Mucosa of rectum (tissue), 2 donors: ENCODE results near the gene SMS.

Experiments
- H3K27ac ChIP-seq, 2 donors: one replicate each; pipeline ENCODE4 v1.7.0; 2013; ENCODE audit warnings: inconsistent platforms in 2 of 2, low read depth in 2 of 2, low read length in 2 of 2
- H3K27me3 ChIP-seq, 2 donors: one replicate each; pipeline ENCODE4 v1.7.0; 2013; ENCODE audit warnings: low read length in 2 of 2; ENCODE audit not compliant: control insufficient read depth in 2 of 2, insufficient read depth in 2 of 2
- H3K36me3 ChIP-seq, 2 donors: one replicate each; pipeline ENCODE4 v1.7.0; 2013; ENCODE audit warnings: low read length in 2 of 2; ENCODE audit not compliant: control insufficient read depth in 2 of 2, insufficient read depth in 2 of 2
- H3K4me1 ChIP-seq, 2 donors: one replicate each; pipeline ENCODE4 v1.7.0; 2013; ENCODE audit warnings: low read length in 2 of 2, mild to moderate bottlenecking in 1 of 2; ENCODE audit not compliant: control insufficient read depth in 2 of 2, insufficient read depth in 2 of 2
- H3K4me3 ChIP-seq, 2 donors: one replicate each; pipeline ENCODE4 v1.7.0; 2013; ENCODE audit warnings: low read length in 2 of 2
- H3K9ac ChIP-seq, 2 donors: one replicate each; pipeline ENCODE4 v1.7.0; 2013; ENCODE audit warnings: low read length in 2 of 2, low read depth in 1 of 2, mild to moderate bottlenecking in 1 of 2
- H3K9me3 ChIP-seq, 2 donors: one replicate each; pipeline ENCODE4 v1.7.0; 2013; ENCODE audit warnings: low read length in 2 of 2; ENCODE audit not compliant: control insufficient read depth in 2 of 2
- donor health status: healthy.
- donor health status: Normal muscosa, but diverticular disease.

SMS gene

GRCh38 chrX:21940356-21940829 is at the start of gene SMS:
TSS of gene SMS (plus strand) at chrX:21940709. CDS start at chrX:21940825, 116 bp downstream.
- Histone ChIP-seq H3K9ac (peak within 1 kb of the TSS; percentile 63 to 65), H3K27me3 (no peaks in the 10 kb centered on the region), H3K9me3 (no peaks in the 10 kb centered on the region), H3K4me1 (peaks cover 0 to 6% of the 10 kb centered on the region in 2 donors), H3K4me3 (peak within 1 kb of the TSS; percentile 61 to 66), H3K36me3 (no peaks in the 10 kb centered on the region), H3K27ac (peak within 1 kb of the TSS; percentile 64 to 68)

GRCh38 chrX:21905313-21905712 is 35.2 kb upstream of the SMS start:
- Histone ChIP-seq H3K27me3 (no peaks in the 10 kb centered on the region), H3K27ac (no peak overlapping the region), H3K9ac (no peak overlapping the region), H3K9me3 (no peaks in the 10 kb centered on the region), H3K4me3 (no peak overlapping the region), H3K36me3 (no peaks in the 10 kb centered on the region), H3K4me1 (no peaks in the 10 kb centered on the region)

- H3K9me3 ChIP-seq, result no peaks in the 10 kb centered on the region
- no peaks in the 10 kb centered on the region for H3K4me1 ChIP-seq
- H3K36me3 ChIP-seq, result no peaks in the 10 kb centered on the region
- H3K27ac ChIP-seq, result no peak overlapping the region
- H3K9ac ChIP-seq, result no peak overlapping the region
- no peaks in the 10 kb centered on the region for H3K27me3 ChIP-seq
- no peak overlapping the region for H3K4me3 ChIP-seq
Measured at GRCh38 chrX:21905953-21906352, 34.6 kb upstream of the SMS start.

GRCh38 chrX:21907260-21907659 is 33.2 kb upstream of the SMS start:
- Histone ChIP-seq H3K9ac (no peak overlapping the region), H3K4me1 (no peaks in the 10 kb centered on the region), H3K4me3 (no peak overlapping the region), H3K9me3 (no peaks in the 10 kb centered on the region), H3K36me3 (no peaks in the 10 kb centered on the region), H3K27ac (no peak overlapping the region), H3K27me3 (no peaks in the 10 kb centered on the region)

GRCh38 chrX:21911481-21911880 is 29.0 kb upstream of the SMS start:
- no peaks in the 10 kb centered on the region for H3K4me1 ChIP-seq
- no peak overlapping the region for H3K9ac ChIP-seq
- no peaks in the 10 kb centered on the region for H3K9me3 ChIP-seq
- H3K36me3 ChIP-seq, result no peaks in the 10 kb centered on the region
- no peak overlapping the region for H3K27ac ChIP-seq
- H3K4me3 ChIP-seq, result no peak overlapping the region
- H3K27me3 ChIP-seq, result no peaks in the 10 kb centered on the region

GRCh38 chrX:21912220-21912619 is 28.3 kb upstream of the SMS start:
- no peaks in the 10 kb centered on the region for H3K36me3 ChIP-seq
- H3K4me1 ChIP-seq, result no peaks in the 10 kb centered on the region
- no peaks in the 10 kb centered on the region for H3K9me3 ChIP-seq
- H3K4me3 ChIP-seq, result no peak overlapping the region
- no peak overlapping the region for H3K9ac ChIP-seq
- no peak overlapping the region for H3K27ac ChIP-seq
- no peaks in the 10 kb centered on the region for H3K27me3 ChIP-seq

GRCh38 chrX:21912989-21913388 is 27.5 kb upstream of the SMS start:
- Histone ChIP-seq H3K9ac (no peak overlapping the region), H3K27ac (no peak overlapping the region), H3K36me3 (no peaks in the 10 kb centered on the region), H3K9me3 (no peaks in the 10 kb centered on the region), H3K4me3 (no peak overlapping the region), H3K27me3 (no peaks in the 10 kb centered on the region), H3K4me1 (no peaks in the 10 kb centered on the region)

GRCh38 chrX:21926116-21926515 is 14.4 kb upstream of the SMS start:
- no peaks in the 10 kb centered on the region for H3K9me3 ChIP-seq
- H3K27me3 ChIP-seq, result no peaks in the 10 kb centered on the region
- no peak overlapping the region for H3K9ac ChIP-seq
- H3K36me3 ChIP-seq, result no peaks in the 10 kb centered on the region
- no peak overlapping the region for H3K4me3 ChIP-seq
- no peak overlapping the region for H3K27ac ChIP-seq
- no peaks in the 10 kb centered on the region for H3K4me1 ChIP-seq

GRCh38 chrX:21926527-21927278 is 13.8 kb upstream of the SMS start:
- Histone ChIP-seq H3K4me1 (no peaks in the 10 kb centered on the region), H3K4me3 (no peak overlapping the region), H3K9ac (no peak overlapping the region), H3K27me3 (no peaks in the 10 kb centered on the region), H3K9me3 (no peaks in the 10 kb centered on the region), H3K36me3 (no peaks in the 10 kb centered on the region), H3K27ac (no peak overlapping the region)

- no peak overlapping the region for H3K4me3 ChIP-seq
- H3K27ac ChIP-seq, result no peak overlapping the region
- H3K9me3 ChIP-seq, result no peaks in the 10 kb centered on the region
- H3K36me3 ChIP-seq, result no peaks in the 10 kb centered on the region
- no peaks in the 10 kb centered on the region for H3K4me1 ChIP-seq
- H3K9ac ChIP-seq, result no peak overlapping the region
- H3K27me3 ChIP-seq, result peaks cover 0 to 2% of the 10 kb centered on the region in 2 donors
Measured at GRCh38 chrX:21929209-21929608, 11.3 kb upstream of the SMS start.
